Measurements from ENCODE around the gene FAM210A. TPM values are rescaled to one million over a fixed set of nuclear protein-coding genes. Genes with fewer than 3 reads are reported as not detected.

Gene FAM210A
- total RNA-seq, 2 donors from 2014 or later = 10.3 to 12.4 TPM

- intact Hi-C loops (cut with DNase I) = loop anchor here (5.0 kb wide), 1 partner anchor 397 kb away; the partner anchor contains the start of gene LDLRAD4
- no peak for DNase-seq (ENCODE audit: low spot score)
- TF ChIP-seq POLR2A (IDR thresholded peaks at IDR 0.05) (no peak), POLR2AphosphoS5 (IDR thresholded peaks at IDR 0.05) (no peak), CTCF (IDR thresholded peaks at IDR 0.05) (no peak)
- Histone ChIP-seq H3K4me3 (no peak overlapping the region), H3K36me3 (no peaks in the 10 kb centered on the region), H3K4me1 (replicated peaks) (no peaks in the 10 kb centered on the region), H3K27me3 (replicated peaks; ENCODE audit: insufficient read depth) (no peaks in the 10 kb centered on the region), H3K27ac (no peak overlapping the region), H3K9me3 (no peaks in the 10 kb centered on the region)
- WGBS = 45% methylated on average over 16 of the region's 16 CpGs
Observed at GRCh38 chr18:13614641-13615288, 111.6 kb downstream of the FAM210A start.

- H3K36me3 ChIP-seq = no peaks in the 10 kb centered on the region
- no peak overlapping the region for H3K4me3 ChIP-seq
- DNase-seq (ENCODE audit: low spot score) = no peak
- H3K27ac ChIP-seq = no peak overlapping the region
- H3K9me3 ChIP-seq = no peaks in the 10 kb centered on the region
- no peaks in the 10 kb centered on the region for H3K27me3 ChIP-seq (replicated peaks; ENCODE audit: insufficient read depth)
- intact Hi-C loops (cut with DNase I) = loop anchor here (5.0 kb wide), 1 partner anchor 397 kb away; the partner anchor contains the start of gene LDLRAD4
- WGBS = 91% methylated on average over 21 of the region's 21 CpGs
- H3K4me1 ChIP-seq (replicated peaks) = no peaks in the 10 kb centered on the region
- TF ChIP-seq CTCF (IDR thresholded peaks at IDR 0.05) (no peak), POLR2A (IDR thresholded peaks at IDR 0.05) (no peak), POLR2AphosphoS5 (IDR thresholded peaks at IDR 0.05) (no peak)
Observed at GRCh38 chr18:13613591-13614501, 112.5 kb downstream of the FAM210A start.

Small RNA genes within 50 kb of the gene (small RNA-seq; reads per million reads assigned to genes)
- gene AP001525.1 = 0 reads per million in 2 donors
- 0 reads per million in 2 donors for gene RN7SL362P

Other genes with a start within 250 kb of the FAM210A start
- gene RNMT, start 115 bp upstream of the FAM210A start, total RNA-seq = 10 to 100 TPM; 22.4 to 28.9 TPM
- gene MC5R, start 97.6 kb upstream of the FAM210A start, total RNA-seq = not detected
- not detected for gene MC2R, start 189.0 kb upstream of the FAM210A start, total RNA-seq

Measured in prostate gland (tissue), 2 donors.